Measurements from ENCODE around the gene CAMK1.

CAMK1 gene

DNA sequence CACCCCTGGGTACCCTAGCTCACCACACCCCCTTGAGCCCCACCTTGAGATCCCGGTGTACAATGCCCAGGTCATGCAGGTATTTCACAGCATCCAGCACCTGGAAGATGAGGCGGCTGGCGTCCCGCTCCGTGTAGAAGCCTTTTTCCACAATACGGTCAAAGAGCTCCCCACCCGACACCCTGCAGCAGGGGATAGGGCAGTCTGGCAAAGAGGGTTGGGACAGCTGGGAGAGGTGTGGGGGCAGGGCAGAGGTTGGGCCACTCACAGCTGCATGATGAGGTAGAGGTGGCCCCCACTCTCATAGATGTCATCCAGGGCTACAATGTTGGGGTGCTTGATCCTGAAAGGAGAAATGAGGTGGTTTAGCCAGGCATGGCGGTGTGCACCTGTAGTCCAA lies 6.9 kb downstream of the CAMK1 start:
- DNase-seq (ENCODE audit: low read depth) = no peak
- TF ChIP-seq, protein P1, sequence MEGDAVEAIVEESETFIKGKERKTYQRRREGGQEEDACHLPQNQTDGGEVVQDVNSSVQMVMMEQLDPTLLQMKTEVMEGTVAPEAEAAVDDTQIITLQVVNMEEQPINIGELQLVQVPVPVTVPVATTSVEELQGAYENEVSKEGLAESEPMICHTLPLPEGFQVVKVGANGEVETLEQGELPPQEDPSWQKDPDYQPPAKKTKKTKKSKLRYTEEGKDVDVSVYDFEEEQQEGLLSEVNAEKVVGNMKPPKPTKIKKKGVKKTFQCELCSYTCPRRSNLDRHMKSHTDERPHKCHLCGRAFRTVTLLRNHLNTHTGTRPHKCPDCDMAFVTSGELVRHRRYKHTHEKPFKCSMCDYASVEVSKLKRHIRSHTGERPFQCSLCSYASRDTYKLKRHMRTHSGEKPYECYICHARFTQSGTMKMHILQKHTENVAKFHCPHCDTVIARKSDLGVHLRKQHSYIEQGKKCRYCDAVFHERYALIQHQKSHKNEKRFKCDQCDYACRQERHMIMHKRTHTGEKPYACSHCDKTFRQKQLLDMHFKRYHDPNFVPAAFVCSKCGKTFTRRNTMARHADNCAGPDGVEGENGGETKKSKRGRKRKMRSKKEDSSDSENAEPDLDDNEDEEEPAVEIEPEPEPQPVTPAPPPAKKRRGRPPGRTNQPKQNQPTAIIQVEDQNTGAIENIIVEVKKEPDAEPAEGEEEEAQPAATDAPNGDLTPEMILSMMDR (conservative IDR thresholded peaks at IDR 0.05; ENCODE audit: low read depth, low read length) = no peak
- no peak overlapping the region for H3K4me3 ChIP-seq (ENCODE audit: low read length)

DNA sequence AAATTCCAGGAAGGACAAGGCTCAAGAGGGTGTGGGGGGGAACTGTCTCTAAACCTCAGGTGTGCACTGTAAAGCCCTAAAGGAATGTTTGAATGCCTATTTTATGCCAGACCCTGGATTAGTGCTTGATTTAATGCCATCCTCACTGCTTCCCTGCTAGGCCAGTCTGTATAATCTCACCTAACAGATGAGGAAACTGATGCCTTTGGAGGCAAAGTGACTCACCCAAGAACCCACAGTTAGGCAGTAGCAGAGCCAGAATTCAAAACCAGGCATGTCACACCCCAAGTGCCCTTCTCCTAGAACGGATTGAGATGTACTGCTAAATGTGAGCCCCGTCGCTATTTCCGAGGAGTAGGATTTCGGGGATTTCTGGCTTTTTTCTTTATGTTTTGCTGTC lies 7.8 kb downstream of the CAMK1 start:
- no peak for DNase-seq (ENCODE audit: low read depth)

DNA sequence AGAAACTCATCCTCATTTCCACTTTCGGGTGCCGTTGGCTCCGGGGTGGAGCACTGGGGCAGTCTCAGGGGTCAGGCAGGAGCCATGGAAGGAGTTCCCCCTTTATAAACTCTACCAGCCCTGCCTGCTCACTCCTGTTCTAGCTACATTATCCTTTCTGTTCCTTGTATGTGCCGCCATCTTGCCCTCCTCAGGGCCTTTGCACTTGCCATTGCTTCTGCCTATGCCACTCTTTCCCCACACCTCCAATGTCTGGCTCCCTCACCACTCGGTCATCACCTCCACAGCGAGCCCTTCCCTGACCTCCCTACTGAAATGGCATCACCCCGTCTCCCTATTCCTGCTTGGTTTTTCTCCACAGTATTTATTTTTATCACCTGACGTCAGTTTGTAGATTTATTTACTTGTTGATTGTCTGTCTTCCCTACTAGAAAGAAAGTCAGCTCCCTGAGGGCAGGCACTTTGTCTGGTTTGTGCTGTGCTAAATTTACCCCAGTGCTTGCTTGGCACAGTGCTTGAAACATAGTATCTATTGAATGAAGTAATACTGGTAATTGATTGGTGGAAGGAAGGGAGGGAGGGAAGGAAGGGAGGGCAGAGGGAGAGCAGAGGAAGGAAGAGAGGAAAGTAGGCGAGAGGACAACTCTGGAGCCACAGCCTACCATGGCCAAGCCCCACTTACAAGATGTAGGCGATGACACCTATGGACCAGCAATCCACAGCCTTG lies 8.8 kb downstream of the CAMK1 start:
- DNase-seq (ENCODE audit: low read depth) = no peak
- TF ChIP-seq, protein P1 (conservative IDR thresholded peaks at IDR 0.05; ENCODE audit: low read depth, low read length) = no peak

More for the DNA sequence above, 7.8 kb downstream of the CAMK1 start:
- H3K4me3 ChIP-seq (ENCODE audit: low read length) = no peak overlapping the region
- TF ChIP-seq, protein P1 (conservative IDR thresholded peaks at IDR 0.05; ENCODE audit: low read depth, low read length) = no peak

DNA sequence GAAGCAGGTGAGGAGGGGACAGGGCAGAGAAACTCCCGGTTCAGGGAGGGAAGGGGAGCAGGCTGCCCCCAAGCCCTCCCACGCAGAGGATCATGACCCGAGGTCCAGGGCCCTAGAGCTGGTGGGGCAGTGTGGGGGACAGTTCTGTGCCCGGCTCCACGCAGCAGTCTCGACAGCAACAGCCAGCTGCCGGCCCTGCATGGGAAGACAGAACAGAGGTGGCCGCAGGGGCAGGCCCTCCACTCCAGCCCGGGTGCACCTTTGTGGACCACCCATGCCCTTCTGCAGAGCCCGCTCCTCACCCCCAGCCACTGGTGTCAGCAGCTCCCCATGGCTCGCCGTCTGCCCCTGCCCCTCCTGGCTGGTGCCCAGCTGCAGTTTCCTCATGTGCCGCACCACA lies 12.3 kb downstream of the CAMK1 start:
- H3K4me3 ChIP-seq (ENCODE audit: low read length) = no peak overlapping the region

More for the DNA sequence above, 8.8 kb downstream of the CAMK1 start:
- no peak overlapping the region for H3K4me3 ChIP-seq (ENCODE audit: low read length)

DNA sequence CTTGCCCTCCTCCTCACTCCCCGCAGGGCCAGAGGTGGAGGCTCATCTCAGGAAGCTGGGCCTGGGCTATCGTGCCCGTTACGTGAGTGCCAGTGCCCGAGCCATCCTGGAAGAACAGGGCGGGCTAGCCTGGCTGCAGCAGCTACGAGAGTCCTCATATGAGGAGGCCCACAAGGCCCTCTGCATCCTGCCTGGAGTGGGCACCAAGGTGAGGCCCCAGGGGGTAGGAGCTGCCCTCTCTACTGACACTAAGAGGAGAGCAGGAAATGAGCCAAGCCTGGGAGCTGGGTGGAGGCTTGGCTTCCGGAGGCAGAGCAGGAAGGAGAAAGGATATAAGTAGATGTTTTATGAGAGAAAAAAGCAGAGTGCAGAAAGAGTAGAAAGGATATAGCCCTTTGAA lies 15.1 kb downstream of the CAMK1 start:
- DNase-seq (ENCODE audit: low read depth) = no peak
- H3K4me3 ChIP-seq (ENCODE audit: low read length) = no peak overlapping the region
- TF ChIP-seq, protein P1 (conservative IDR thresholded peaks at IDR 0.05; ENCODE audit: low read depth, low read length) = no peak

More for the DNA sequence above, 12.3 kb downstream of the CAMK1 start:
- TF ChIP-seq, protein P1 (conservative IDR thresholded peaks at IDR 0.05; ENCODE audit: low read depth, low read length) = no peak
- DNase-seq (ENCODE audit: low read depth) = no peak

DNA sequence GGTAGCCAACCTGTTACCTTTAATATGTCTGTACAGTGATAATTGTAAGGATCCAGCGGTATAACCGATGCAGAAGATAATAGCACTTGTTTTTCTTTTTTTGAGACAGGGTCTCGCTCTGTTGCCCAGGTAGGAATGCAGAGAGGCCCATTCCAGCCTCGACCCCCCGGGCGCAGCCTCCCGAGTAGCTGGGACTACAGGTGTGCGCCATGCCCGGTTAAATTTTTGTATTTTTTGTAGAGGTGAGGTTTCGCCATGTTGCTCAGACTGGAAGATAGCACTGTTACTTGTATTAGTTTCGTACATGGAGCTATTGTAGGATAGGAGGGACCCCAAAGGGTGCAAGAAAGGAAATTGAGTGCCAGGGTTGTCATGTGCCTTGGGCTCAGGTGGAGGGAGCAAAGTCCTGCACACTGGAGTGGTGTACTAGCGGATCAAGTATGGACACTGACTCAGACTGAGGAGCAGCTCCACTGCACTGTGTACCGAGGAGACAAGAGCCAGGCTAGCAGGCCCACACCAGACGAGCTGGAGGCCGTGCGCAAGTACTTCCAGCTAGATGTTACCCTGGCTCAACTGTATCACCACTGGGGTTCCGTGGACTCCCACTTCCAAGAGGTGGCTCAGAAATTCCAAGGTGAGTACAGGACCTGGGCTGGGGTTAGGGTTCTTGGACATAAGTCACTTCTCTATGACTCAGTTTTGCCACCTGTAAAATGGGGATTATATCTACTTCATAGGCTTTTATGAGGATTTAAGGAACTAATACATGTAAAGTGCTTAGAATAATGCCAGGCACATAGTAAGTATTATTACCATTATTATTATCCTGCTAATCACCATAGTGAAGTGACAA lies 19.0 kb downstream of the CAMK1 start:
- TF ChIP-seq, protein P1 (conservative IDR thresholded peaks at IDR 0.05; ENCODE audit: low read depth, low read length) = no peak
- DNase-seq (ENCODE audit: low read depth) = no peak
- peak overlapping the region; percentile 79 for H3K4me3 ChIP-seq (ENCODE audit: low read length)

Measured in retinal pigment epithelial cell (primary cell).